Vagina (tissue), 2 donors: ENCODE data around the gene ZNF419.

Experiments used
- POLR2A ChIP-seq, 2 donors: fragments of 450-650 bp; IDR thresholded peaks; one replicate each; pipeline ENCODE4 v1.6.1; 2017; ENCODE audit warnings: antibody characterized with exemption in 2 of 2, mild to moderate bottlenecking in 2 of 2, moderate library complexity in 2 of 2
- POLR2AphosphoS5 ChIP-seq, 2 donors: sonication (generic); formaldehyde crosslinking; IDR thresholded peaks; one replicate each; pipeline ENCODE4 v1.9.0; 2017; ENCODE audit warnings: antibody characterized with exemption in 2 of 2, mild to moderate bottlenecking in 2 of 2, low read depth in 1 of 2; ENCODE audit not compliant: insufficient read depth in 1 of 2
- TF ChIP-seq, protein P1 (sequence below), 3 experiments: fragments of 450-650 bp in 2 of 3; fragments of 200-600 bp in 1 of 3; sonication (generic) in 1 of 3; IDR thresholded peaks; one replicate each; pipeline ENCODE4 v1.5.1; 2017 to 2019; ENCODE audit warnings: antibody characterized with exemption in 3 of 3, mild to moderate bottlenecking in 2 of 3, moderate library complexity in 2 of 3

GRCh38 chr19:57473646-57474045 is 13.9 kb upstream of the ZNF419 start:
- TF ChIP-seq, protein P1, sequence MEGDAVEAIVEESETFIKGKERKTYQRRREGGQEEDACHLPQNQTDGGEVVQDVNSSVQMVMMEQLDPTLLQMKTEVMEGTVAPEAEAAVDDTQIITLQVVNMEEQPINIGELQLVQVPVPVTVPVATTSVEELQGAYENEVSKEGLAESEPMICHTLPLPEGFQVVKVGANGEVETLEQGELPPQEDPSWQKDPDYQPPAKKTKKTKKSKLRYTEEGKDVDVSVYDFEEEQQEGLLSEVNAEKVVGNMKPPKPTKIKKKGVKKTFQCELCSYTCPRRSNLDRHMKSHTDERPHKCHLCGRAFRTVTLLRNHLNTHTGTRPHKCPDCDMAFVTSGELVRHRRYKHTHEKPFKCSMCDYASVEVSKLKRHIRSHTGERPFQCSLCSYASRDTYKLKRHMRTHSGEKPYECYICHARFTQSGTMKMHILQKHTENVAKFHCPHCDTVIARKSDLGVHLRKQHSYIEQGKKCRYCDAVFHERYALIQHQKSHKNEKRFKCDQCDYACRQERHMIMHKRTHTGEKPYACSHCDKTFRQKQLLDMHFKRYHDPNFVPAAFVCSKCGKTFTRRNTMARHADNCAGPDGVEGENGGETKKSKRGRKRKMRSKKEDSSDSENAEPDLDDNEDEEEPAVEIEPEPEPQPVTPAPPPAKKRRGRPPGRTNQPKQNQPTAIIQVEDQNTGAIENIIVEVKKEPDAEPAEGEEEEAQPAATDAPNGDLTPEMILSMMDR (IDR thresholded peaks at IDR 0.05), result no peak
- TF ChIP-seq POLR2AphosphoS5 (IDR thresholded peaks at IDR 0.05; ENCODE audit: insufficient read depth in 1 of 2, low read depth in 1 of 2) (no peak), POLR2A (IDR thresholded peaks at IDR 0.05) (no peak)
